HG02571 (cell line): Measurements from ENCODE around the gene MARCHF9.

Source experiments
- ATAC-seq: cut with Tn5 transposase; IDR thresholded peaks from one replicate; pipeline ENCODE4 v1.9.1; 2021; ENCODE audit warnings: mild to moderate bottlenecking, moderate library complexity; ENCODE audit not compliant: unreplicated experiment

The MARCHF9 gene

GRCh38 chr12:57724003-57724935 lies 30.6 kb upstream of the MARCHF9 start:
- no peak for ATAC-seq

GRCh38 chr12:57724936-57725740 lies 29.8 kb upstream of the MARCHF9 start:
- ATAC-seq: no peak

GRCh38 chr12:57725851-57726150 lies 29.1 kb upstream of the MARCHF9 start:
- no peak for ATAC-seq

- ATAC-seq: no peak
Observed at GRCh38 chr12:57726151-57726883, 28.6 kb upstream of the MARCHF9 start.

- ATAC-seq: no peak
Observed at GRCh38 chr12:57726884-57727757, 27.8 kb upstream of the MARCHF9 start.

GRCh38 chr12:57727758-57728395 lies 27.0 kb upstream of the MARCHF9 start:
- no peak for ATAC-seq

- ATAC-seq: no peak
Observed at GRCh38 chr12:57729321-57729844, 25.5 kb upstream of the MARCHF9 start.

GRCh38 chr12:57730336-57731067 lies 24.4 kb upstream of the MARCHF9 start:
- no peak for ATAC-seq

GRCh38 chr12:57731411-57732080 lies 23.4 kb upstream of the MARCHF9 start:
- no peak for ATAC-seq

GRCh38 chr12:57732270-57732669 lies 22.6 kb upstream of the MARCHF9 start:
- no peak for ATAC-seq

GRCh38 chr12:57732726-57733593 lies 21.9 kb upstream of the MARCHF9 start:
- no peak for ATAC-seq

- ATAC-seq: no peak
Observed at GRCh38 chr12:57733928-57734327, 21.0 kb upstream of the MARCHF9 start.

GRCh38 chr12:57734591-57734990 lies 20.3 kb upstream of the MARCHF9 start:
- ATAC-seq: no peak

- no peak for ATAC-seq
Observed at GRCh38 chr12:57735198-57735855, 19.6 kb upstream of the MARCHF9 start.

GRCh38 chr12:57735952-57736740 lies 18.8 kb upstream of the MARCHF9 start:
- ATAC-seq: no peak
